Stimulated activated CD4-positive, alpha-beta T cell treated with anti-CD3 and anti-CD28 coated beads, Interleukin-12 subunit alpha, Interleukin-12 subunit beta, amount 100 ng/mL, for 48 hours (primary cell): Measurements from ENCODE around the gene CGB3.
"Not testable (repeated sequence)": the region's sequence is repeated elsewhere in the genome, so short reads cannot be mapped to it uniquely, and the experiment has no call there.

Source experiments
- DNase-seq, 3 donors: peaks; one replicate each; pipeline ENCODE4 v3.0.0-alpha.2; 2020; ENCODE audit warnings: low read depth in 2 of 3, low spot score in 1 of 3

The CGB3 gene

DNA sequence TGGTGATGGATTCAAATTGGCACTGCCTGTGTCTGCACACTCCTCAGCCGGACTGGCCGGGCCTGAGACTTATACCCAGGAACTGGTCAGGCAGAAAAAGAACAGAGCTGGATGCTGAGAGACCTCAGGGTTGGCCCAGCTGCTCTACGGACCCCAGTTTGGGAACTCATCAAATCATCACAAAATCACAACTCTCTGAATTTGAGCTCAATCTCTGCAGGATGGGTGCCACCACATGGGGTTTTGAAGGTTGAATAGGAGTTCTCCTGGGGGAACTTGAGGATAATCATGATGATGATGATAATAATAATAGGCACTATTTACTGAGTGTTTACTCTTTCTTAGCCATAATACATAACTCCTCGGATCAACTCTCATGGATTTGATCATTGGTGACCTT lies 18.5 kb upstream of the CGB3 start:
- not testable (repeated sequence) for DNase-seq

DNA sequence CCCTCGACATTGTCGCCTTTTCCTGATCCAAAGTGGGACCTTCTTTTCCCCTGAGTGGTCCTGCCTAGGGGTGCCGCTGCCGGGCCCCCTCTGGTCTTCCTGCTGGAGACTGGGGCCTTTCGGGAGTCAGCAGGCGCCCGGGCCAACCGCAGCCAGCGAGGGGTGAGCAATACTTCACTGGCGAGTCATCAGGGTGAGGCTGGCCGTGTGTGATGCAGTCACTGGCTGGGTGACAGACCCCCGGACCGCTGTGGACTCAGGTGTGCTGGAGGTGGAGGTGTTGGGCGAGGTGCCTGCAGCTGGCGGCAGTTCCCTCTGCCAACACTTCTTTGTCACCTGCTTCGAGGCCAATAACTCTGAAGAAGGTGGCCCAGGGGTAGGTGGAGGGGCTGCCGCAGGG lies 18.0 kb upstream of the CGB3 start:
- no peak for DNase-seq

DNA sequence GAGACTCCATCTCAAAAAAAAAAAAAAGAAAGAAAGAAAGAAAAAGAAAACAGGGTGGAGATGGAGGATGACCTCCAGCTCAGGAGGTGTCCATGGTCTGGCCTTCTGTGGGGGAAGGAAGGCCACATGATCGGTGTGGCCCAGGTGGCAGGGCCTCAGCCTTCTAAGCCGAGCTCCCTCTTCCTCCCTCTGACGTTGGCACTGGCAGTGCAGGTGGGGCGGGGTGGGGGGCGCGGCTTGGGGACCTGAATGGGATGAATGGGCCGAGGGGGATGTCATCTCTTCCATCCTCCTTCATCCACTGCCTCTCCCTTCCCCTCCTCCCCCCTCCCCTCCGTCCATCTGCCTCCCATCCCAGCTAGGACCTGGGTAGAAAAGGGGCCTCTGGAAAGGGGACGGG lies 15.6 kb upstream of the CGB3 start:
- DNase-seq: not testable (repeated sequence)

DNA sequence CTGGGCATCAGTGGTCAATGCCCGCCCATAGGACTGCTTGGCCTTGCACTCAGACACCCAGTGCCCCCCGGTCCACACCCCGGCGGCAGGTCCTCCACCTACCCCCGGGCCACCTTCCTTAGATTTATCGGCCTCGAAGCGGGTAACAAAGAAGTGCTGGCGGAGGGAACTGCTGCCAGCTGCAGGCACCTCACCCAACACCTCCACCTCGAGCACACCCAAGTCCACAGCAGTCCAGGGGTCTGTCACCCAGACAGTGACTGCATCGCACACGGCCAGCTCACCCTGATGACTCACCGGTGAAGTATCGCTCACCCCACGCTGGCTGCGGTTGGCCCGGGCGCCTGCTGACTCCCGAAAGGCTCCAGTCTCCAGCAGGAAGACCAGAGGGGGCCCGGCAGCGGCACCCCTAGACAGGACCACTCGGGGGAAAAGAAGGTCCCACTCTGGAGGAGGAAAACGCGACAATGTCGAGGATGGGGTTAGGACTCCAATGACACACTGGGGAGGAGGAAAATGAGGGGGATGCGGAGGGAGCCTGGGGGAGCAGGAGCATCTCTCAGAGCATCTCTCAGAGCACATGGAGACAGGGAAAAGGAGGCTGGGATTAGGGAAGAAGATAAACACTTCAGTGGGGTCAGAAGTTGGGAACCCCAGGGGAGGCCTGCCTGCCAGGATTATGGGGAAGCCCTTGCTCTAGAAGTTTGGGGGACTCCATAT lies 14.6 kb upstream of the CGB3 start:
- DNase-seq: not testable (repeated sequence)

DNA sequence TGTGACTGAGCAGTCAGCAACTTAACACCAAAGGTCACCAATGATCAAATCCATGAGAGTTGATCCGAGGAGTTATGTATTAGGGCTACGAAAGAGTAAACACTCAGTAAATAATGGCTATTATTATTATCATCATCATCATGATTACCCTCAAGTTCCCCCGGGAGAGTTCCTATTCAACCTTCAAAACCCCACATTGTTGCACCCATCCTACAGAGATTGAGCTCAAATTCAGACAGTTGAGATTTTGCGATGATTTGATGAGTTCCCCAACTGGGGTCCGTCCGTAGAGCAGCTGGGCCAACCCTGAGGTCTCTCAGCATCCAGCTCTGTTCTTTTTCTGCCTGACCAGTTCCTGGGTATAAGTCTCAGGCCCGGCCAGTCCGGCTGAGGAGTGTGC lies 14.0 kb upstream of the CGB3 start:
- DNase-seq: not testable (repeated sequence)

DNA sequence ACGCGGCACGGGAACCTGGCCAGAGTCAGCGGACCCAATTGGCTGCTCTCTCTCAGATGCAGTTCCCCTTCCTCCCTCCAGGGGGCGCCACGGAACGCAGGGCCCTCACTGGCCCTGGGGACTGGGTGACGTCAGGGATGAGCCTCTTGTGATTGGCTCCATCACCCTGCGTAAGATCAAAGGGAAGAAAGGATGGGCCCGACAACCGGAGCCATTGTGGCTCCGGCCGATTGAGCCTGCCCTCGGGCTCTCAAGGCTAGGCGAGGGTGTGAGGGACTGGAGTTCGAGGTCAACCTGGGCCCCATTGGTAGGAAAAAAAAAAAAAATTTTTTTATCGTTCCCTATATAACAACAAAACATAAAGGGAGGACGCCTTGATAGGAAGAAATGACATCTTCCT lies 12.7 kb upstream of the CGB3 start, which contains the start of gene CGB1:
Gene CGB1, minus strand, starts transcription at position 81 of the 400 bp plus-strand sequence. CDS start 184 bp downstream, outside the sequence.
- peak; percentile 50 to 68 (median 64) for DNase-seq

DNA sequence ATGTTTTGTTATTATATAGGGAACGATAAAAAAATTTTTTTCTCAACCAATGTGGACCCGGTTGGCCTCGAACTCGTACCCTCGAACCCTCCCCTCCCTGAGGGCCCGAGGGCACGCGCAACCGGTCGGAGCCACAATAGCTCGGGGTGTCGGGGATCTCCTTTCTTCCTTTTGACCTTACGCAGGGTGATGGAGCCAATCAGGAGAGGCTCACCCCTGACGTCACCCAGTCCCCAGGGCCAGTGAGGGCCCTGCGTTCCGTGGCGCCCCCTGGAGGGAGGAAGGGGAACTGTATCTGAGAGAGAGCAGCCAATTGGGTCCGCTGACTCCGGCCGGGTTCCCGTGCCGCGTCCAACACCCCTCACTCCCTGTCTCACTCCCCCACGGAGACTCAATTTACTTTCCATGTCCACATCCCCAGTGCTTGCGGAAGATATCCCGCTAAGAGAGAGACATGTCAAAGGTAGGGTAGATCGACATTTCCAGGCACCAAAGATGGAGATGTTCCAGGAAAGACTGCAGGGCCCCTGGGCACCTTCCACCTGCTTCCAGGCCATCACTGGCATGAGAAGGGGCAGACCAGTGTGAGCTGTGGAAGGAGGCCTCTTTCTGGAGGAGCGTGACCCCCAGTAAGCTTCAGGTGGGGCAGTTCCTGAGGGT lies 7.6 kb upstream of the CGB3 start, which contains the start of gene CGB2:
Gene CGB2, plus strand, starts transcription at position 249 of the 660 bp plus-strand sequence. Its CDS starts 206 bp downstream, at position 455.
- peak; percentile 58 to 91 (median 83) for DNase-seq

DNA sequence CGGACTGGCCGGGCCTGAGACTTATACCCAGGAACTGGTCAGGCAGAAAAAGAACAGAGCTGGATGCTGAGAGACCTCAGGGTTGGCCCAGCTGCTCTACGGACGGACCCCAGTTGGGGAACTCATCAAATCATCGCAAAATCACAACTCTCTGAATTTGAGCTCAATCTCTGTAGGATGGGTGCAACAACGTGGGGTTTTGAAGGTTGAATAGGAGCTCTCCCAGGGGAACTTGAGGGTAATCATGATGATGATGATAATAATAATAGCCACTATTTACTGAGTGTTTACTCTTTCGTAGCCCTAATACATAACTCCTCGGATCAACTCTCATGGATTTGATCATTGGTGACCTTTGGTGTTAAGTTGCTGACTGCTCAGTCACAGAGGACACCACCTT lies 6.2 kb upstream of the CGB3 start:
- DNase-seq: not testable (repeated sequence)

DNA sequence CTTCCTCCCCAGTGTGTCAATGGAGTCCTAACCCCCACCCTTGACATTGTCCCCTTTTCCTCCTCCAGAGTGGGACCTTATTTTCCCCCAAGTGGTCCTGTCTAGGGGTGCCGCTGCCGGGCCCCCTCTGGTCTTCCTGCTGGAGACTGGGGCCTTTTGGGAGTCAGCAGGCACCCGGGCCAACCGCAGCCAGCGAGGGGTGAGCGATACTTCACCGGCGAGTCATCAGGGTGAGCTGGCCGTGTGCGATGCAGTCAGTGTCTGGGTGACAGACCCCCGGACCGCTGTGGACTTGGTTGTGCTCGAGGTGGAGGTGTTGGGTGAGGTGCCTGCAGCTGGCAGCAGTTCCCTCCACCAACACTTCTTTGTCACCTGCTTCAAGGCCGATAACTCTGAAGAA lies 5.6 kb upstream of the CGB3 start:
- not testable (repeated sequence) for DNase-seq

DNA sequence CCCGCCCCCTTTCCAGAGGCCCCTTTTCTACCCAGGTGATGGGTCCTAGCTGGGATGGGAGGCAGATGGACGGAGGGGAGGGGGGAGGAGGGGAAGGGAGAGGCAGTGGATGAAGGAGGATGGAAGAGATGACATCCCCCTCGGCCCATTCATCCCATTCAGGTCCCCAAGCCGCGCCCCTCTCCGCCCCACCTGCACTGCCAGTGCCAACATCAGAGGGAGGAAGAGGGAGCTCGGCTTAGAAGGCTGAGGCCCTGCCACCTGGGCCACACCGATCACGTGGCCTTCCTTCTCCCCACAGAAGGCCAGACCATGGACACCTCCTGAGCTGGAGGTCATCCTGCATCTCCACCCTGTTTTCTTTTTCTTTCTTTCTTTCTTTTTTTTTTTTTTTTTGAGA lies 4.6 kb upstream of the CGB3 start:
- DNase-seq: not testable (repeated sequence)

DNA sequence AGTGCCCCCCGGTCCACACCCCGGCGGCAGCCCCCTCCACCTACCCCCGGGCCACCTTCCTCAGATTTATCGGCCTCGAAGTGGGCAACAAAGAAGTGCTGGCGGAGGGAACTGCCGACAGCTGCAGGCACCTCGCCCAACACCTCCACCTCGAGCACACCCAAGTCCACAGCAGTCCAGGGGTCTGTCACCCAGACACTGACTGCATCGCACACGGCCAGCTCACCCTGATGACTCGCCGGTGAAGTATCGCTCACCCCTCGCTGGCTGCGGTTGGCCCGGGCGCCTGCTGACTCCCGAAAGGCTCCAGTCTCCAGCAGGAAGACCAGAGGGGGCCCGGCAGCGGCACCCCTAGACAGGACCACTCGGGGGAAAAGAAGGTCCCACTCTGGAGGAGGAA lies 1.5 kb upstream of the CGB3 start:
- not testable (repeated sequence) for DNase-seq

DNA sequence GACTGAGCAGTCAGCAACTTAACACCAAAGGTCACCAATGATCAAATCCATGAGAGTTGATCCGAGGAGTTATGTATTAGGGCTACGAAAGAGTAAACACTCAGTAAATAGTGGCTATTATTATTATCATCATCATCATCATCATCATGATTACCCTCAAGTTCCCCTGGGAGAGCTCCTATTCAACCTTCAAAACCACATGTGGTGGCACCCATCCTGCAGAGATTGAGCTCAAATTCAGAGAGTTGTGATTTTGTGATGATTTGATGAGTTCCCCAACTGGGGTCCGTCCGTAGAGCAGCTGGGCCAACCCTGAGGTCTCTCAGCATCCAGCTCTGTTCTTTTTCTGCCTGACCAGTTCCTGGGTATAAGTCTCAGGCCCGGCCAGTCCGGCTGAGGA lies 955 bp upstream of the CGB3 start:
- not testable (repeated sequence) for DNase-seq

DNA sequence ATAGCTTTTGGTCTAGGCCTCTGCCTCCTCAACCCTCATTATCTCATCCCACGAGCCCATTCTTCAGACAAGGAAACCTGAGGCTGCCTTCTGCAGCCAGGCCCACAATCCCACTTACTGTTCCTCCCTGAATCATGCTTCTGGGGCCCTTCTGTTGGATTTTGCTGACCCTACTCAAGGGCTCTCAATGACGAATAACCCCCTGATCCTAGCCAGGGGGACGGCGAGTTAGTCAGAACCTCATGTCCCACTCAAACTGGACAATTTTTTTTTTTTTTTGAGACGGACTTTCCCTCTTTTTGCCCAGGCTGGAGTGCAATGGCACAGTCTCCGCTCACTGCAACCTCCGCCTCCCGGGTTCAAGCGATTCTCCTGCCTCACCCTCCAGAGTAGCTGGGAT lies 2.0 kb downstream of the CGB3 start:
- DNase-seq: no peak

DNA sequence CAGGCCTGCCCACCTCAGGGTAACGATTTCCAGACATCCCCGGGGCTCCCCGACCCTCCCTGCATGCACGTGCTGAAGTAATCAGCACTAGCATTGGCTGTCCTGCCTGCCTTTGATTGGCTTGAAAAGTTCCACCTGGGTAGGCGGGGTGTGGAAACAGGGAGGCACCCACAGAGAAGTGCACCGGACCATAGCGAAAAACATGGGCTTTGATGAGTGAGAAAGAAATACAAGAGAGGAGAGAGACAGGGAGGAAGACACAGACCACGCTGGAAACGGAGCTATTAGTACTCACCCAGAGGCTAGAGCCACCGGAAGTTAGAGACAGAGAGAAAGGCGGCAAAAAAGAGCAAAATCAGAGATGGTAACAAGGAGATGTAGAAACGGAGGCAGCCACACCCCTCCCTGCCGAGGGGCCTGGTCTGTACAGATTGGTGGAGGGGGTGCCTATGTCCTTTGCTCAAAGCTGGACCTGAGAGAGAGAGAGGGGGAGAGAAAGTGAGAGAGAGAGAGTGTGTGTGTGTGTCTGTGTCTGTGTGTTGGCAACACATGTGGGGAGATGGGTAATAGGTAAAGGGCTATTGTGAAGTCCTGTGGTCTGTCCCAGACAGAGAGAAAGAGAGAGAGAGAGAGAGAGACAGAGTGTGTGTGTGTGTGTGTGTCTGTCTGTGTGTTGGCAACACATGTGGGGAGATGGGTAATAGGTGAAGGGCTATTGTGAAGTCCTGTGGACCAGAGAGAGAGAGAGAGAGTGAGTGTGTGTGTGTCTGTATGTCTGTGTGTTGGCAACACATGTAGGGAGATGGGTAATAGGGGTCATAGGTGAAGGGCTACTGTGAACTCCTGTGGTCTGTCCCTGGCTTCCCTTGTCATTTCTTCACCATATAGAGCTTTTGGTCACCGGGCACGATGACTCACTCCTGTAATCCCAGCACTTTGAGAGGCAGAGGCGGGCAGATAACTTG lies 2.9 kb downstream of the CGB3 start:
- DNase-seq: no peak

DNA sequence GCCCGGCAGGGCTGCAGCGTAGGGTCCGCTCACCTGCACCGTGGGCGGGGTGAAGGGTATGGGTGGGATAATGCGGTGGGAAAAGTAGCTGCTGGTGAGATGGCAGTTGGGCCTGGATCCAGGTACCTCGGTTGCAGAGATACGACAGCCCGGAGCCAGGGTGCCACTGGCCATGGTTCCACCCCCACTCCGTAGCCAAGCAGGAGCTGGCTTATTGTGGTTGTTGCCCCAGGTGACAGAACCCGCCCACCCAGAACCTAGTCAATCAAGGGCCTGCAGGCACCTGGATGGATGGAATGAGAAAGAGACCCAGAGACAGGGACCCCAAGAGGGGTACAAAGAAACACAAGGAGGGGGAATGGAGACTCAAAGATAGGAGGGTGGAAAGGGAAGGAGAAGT lies 3.8 kb downstream of the CGB3 start:
- no peak for DNase-seq

DNA sequence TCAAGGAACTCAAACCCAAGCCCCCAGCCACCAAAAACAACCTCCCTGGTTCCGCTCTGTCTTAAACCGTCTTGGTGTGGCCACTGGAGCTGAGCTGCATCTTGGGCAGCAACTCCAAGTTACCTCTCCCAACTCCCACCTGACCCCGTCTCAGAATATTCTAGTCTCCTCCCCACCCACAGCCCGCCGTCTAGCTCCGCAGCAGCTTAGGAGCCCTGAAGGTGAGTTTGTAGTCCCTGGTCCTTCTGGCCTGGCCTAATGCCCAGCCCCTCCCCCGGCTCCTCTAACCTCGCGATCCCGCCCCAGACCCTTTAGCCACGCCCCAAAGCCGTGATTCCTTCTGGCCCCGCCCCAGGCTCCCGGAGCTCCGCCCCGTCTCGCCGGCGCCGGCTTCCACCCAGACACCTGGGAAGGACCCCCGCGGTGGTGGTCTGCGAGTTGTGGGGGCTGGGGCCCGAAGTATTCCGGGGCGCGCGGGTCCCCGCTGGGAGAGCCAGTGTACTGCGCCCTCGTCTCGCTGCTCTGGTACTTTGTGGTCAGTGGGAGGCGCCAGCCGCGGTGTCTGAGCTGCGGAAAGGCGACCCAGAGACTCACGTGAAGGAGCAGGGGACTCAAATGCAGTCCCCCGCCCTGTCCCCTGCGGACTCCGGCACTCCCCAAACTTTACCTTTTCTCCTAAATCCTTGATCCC lies 4.7 kb downstream of the CGB3 start:
- peak; percentile 37 to 69 (median 51) for DNase-seq

DNA sequence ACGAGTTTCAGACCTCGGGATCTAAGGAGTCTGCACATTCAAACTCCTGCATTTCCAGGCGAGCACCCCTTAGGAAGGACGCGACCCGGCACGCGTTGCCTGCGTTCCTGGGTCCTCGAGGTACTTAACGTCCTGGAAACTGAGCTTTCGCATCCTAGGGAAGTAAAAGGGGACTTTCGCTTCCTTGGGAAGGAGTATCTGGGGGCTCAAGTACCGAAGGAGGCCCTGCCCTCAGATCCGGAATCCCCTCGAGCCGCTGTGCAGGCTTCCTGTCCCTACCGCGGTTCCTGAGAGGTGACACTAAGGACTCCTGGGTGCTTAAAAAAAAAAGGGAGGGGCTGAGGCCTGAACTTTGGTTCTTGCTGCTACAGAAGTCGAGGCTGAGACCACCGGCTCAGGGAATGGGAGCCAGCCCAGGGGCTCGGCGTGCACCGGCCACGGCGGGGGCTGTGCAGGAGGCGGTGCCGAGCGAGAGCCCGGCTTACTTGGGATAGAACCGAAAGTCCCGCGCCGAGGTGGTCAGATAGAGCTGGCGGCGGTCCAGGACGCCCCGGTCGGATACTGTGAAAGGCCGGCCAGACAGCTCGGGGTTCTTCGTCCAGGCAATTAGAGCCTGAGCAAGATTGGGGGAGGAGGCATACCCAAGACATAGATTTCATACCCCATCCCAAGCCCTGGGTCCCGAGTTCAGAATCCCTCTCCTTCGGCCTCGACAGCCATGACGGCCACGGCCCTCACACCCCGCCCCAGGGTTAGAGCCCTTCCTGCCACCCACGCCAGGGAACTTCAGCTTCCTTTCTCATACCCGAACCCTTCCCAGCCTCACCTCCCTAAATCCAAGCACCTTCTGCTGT lies 5.5 kb downstream of the CGB3 start:
- not testable (repeated sequence) for DNase-seq

DNA sequence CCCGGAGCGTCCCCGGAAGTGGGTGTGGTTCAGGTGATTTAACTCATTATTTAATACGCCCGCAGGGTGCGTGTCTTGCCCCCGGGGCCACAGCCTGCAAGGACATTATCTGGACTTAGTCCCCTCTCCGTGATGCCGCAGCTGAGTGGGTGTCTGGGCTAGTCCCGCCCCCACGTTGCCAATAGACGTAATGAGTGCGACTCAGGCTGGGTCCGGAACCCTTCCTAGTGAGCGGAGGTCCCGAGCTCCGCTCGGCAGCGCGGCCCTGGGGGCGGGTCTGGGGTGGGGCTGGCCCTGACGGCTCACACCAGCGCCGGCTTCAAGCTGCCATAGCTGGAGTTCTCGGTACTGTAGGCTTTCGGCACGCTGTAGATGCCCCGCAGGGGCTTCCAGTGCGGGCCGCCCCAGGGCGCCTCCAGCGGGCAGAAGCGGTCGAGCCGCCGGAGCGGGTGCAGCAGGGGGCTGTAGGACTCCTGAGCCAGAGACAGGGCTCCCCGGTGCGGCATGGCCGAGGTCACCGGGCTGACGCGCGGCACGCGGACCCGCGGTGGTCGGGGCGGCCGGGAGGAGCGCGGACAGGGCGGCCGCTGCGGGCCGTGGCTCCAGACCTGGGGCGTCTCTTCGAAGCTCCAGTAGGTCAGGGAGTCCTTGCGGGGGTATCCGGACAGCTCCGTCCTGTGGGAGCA lies 6.3 kb downstream of the CGB3 start:
- peak in 2 of 3 donors; percentile 39 to 42 for DNase-seq

DNA sequence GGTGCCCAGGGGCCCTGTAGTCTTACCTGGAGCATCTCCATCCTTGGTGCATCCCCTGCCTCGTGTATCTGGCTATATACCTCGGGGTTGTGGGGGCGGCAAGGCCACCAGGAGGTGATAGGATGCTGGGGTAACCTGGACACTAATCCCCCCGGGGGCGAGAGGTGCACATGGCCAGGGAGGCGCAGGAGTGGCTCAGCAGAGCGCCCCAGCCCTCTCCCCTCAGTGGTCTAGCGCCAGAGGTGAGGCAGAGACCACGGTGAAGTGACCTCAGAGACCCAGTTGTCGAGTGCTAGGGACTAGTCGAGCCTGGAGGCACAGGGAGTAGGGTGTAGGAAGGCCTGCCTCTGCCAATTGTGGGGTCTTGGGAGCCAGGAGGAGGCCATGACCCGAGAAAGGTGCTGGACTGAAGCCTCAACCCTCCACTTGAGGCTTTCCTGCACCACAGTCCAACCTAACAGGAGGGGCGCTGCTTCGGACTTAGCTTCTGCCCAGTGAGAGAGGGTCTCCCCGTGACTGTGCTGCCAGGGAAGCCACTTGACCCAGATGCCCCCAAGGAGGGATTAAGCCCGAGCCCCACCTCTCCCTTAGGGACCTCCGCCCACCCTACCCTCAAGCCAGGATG lies 7.0 kb downstream of the CGB3 start, which contains the start of gene LHB:
Gene LHB, minus strand, starts transcription at position 51 of the 625 bp plus-strand sequence. Its CDS starts 10 bp downstream, at position 41.
- no peak for DNase-seq
